ENCODE results near the gene GRIK4. TPM values are rescaled to one million over a fixed set of nuclear protein-coding genes. Genes with fewer than 3 reads are reported as not detected.

The GRIK4 gene
- total RNA-seq, 3 donors from 2014 or later: 0.36 to 0.51 TPM; not detected in 1

DNA sequence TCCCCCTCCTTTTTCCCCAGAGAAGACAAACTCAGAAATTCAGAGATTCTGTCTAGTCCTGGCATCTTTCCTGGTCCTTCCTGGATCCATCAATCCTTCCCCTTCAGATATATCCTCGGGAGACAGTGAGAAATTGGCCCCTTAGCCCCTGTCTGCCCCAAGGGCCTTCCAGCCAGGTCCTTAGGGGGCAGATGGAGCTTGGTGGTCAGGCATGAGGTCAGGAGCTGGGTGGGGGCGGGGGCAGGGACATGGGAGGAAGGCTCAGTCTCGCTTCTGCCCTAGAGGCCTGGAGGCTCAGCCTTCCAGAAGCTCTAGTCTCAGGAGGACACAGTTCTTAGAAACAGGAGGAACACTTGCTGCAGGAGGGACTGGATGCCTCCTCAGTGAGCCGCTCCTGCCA, 304.6 kb downstream of the GRIK4 start:
- Histone ChIP-seq H3K9me3 (no peaks in the 10 kb centered on the region), H3K36me3 (ENCODE audit: low read depth) (no peaks in the 10 kb centered on the region), H3K4me1 (ENCODE audit: low read depth) (no peaks in the 10 kb centered on the region), H3K4me3 (no peak overlapping the region)
- TF ChIP-seq, protein P1, sequence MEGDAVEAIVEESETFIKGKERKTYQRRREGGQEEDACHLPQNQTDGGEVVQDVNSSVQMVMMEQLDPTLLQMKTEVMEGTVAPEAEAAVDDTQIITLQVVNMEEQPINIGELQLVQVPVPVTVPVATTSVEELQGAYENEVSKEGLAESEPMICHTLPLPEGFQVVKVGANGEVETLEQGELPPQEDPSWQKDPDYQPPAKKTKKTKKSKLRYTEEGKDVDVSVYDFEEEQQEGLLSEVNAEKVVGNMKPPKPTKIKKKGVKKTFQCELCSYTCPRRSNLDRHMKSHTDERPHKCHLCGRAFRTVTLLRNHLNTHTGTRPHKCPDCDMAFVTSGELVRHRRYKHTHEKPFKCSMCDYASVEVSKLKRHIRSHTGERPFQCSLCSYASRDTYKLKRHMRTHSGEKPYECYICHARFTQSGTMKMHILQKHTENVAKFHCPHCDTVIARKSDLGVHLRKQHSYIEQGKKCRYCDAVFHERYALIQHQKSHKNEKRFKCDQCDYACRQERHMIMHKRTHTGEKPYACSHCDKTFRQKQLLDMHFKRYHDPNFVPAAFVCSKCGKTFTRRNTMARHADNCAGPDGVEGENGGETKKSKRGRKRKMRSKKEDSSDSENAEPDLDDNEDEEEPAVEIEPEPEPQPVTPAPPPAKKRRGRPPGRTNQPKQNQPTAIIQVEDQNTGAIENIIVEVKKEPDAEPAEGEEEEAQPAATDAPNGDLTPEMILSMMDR (IDR thresholded peaks at IDR 0.05): no peak
- no peak for ATAC-seq
- no peak for DNase-seq
- intact Hi-C loops (cut with DNase I, micrococcal nuclease): no loop called here

DNA sequence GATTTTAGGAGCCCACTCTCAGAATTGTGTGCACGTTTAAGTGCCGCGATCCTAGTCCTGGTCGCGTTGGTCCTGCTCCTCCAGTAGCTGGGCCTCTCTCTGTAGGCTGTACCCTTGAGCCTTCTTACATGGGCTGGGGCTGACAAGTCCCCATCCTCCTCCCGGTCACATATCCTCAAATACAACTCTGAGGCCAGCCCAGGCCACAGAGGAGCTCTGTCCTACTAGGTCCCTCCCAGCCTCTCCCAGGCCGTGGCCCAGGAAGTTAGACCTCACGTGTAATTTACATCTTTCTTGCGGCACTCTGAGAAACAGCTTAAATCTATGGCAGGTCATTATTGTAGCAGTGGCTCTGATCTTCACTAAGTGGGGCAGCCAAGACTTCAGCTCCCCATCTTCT, 305.2 kb downstream of the GRIK4 start:
- Histone ChIP-seq H3K36me3 (ENCODE audit: low read depth) (no peaks in the 10 kb centered on the region), H3K9me3 (no peaks in the 10 kb centered on the region), H3K4me1 (ENCODE audit: low read depth) (no peaks in the 10 kb centered on the region), H3K4me3 (no peak overlapping the region)
- DNase-seq: no peak
- intact Hi-C loops (cut with DNase I, micrococcal nuclease): no loop called here
- TF ChIP-seq, protein P1 (IDR thresholded peaks at IDR 0.05): no peak
- ATAC-seq: peak; percentile 15

DNA sequence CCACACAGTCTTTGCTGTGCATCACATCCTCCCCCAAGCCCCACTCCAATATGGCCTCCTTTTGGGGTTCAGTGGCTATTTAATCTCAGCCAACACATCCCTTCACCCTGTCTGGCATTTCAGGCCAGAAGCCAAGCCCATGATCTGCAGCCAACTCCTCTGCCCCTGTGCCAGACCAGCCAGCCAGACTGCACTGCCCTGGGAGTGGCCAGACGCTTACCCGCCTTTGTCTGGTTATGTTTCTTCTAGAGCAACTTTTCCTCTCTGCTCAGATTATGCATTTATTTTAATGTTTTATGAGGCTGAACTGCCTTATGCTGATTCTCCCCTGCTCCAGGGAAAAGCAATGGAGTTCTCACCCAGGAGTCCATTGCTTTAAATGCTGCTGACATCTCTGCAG, 305.6 kb downstream of the GRIK4 start:
- no peaks in the 10 kb centered on the region for H3K36me3 ChIP-seq (ENCODE audit: low read depth)
- DNase-seq (peak in 2 of 3 donors; percentile 18 to 37), ATAC-seq (peak; percentile 56)
- intact Hi-C loops (cut with DNase I, micrococcal nuclease): no loop called here
- no peaks in the 10 kb centered on the region for H3K4me1 ChIP-seq (ENCODE audit: low read depth)
- H3K9me3 ChIP-seq: no peaks in the 10 kb centered on the region
- no peak overlapping the region for H3K4me3 ChIP-seq
- TF ChIP-seq, protein P1 (IDR thresholded peaks at IDR 0.05): no peak

DNA sequence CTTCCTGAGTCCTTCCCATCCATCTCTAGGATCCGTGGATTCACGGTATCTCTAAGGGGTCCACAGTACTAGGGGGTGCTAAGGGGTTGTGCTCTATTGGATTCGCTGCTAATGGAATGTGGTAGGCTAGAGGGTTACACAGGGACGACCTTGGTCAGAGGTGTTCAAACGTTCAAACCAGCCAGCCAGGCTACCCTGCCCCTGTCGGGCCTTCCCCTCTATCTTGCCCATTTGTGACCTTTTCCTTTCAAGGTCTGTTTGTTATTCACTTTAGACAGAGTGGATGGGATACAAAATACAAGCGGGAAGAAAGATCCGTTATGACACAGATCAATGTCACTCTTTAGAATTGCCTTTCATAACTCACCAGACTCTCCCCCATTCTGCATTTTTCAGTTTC, 306.5 kb downstream of the GRIK4 start:
- Histone ChIP-seq H3K4me1 (ENCODE audit: low read depth) (no peaks in the 10 kb centered on the region), H3K9me3 (no peaks in the 10 kb centered on the region), H3K4me3 (no peak overlapping the region), H3K36me3 (ENCODE audit: low read depth) (no peaks in the 10 kb centered on the region)
- no peak for DNase-seq
- intact Hi-C loops (cut with DNase I, micrococcal nuclease): no loop called here
- no peak for ATAC-seq
- TF ChIP-seq, protein P1 (IDR thresholded peaks at IDR 0.05): no peak

DNA sequence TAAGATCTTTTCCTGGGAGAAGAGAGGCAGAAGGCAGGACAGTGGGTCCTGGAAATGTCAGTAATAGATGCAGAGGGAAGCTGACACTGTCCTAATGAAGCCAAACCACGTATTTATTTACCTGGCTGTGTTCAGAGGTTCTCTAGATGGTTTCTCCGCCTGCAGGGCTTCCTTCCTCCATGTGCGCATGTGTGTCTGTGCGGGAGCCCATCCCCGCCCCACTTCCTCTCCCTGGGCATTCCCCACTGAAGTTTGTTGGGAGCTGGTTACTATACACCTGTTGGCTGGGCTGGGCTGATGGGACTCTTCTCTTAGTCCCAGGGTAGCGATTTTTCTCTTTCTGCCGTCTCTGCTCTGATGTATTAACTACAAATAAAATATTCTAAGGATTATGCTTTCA, 307.5 kb downstream of the GRIK4 start:
- Histone ChIP-seq H3K4me3 (no peak overlapping the region), H3K9me3 (no peaks in the 10 kb centered on the region), H3K4me1 (ENCODE audit: low read depth) (no peaks in the 10 kb centered on the region), H3K36me3 (ENCODE audit: low read depth) (no peaks in the 10 kb centered on the region)
- TF ChIP-seq, protein P1 (IDR thresholded peaks at IDR 0.05): no peak
- intact Hi-C loops (cut with DNase I, micrococcal nuclease): no loop called here
- no peak for DNase-seq
- ATAC-seq: peak; percentile 46

All from mucosa of descending colon (tissue), 3 donors.